Measurements from ENCODE around the gene CPLANE2.

DNA sequence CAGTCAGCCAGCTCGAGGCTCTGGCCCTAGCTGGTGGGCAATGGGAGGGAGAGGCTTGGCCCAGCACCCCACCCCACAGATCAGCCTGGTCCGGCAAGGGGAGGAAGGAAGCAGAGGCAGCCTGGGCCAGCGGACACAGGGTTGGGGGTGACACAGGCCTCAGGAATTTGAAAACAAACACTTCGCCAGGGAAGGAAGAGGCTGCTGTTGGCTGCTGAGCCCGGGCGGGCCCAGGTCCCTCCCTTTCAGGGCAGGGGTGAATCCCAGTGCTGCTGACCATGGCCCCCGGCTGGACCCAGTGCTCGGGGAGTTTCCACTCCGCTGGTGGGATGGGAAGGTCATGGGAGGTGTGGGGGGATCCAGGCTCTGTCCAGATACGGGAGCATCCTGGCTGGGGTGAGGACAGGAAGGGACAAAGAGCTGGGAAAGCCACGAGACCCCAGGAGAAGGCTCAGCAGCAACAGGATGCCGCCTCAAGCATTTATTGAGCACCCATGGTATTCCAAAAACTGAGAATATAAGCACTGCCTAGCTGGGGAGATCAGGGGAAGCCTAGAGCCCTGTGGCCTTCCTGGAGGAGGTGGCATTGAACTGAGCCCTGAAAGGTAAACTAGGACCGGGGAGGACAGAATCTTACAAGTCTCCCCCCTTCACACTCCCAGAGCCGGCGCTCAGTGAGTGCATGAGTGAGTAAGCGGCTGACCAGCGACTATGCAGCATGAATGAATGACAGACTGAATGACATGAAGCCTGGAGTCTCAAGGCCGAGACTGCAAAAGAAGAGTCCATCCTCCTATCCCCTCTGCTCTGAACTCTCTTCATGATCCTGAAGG lies 54.9 kb downstream of the CPLANE2 start:
- TF ChIP-seq, protein P1, sequence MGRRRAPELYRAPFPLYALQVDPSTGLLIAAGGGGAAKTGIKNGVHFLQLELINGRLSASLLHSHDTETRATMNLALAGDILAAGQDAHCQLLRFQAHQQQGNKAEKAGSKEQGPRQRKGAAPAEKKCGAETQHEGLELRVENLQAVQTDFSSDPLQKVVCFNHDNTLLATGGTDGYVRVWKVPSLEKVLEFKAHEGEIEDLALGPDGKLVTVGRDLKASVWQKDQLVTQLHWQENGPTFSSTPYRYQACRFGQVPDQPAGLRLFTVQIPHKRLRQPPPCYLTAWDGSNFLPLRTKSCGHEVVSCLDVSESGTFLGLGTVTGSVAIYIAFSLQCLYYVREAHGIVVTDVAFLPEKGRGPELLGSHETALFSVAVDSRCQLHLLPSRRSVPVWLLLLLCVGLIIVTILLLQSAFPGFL (CRISPR knock-in tag; IDR thresholded peaks at IDR 0.05; ENCODE audit: borderline replicate concordance) = no peak
- TF ChIP-seq, protein P2, sequence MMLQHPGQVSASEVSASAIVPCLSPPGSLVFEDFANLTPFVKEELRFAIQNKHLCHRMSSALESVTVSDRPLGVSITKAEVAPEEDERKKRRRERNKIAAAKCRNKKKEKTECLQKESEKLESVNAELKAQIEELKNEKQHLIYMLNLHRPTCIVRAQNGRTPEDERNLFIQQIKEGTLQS (CRISPR knock-in tag; conservative IDR thresholded peaks at IDR 0.05) = no peak

Measured in WTC11 (cell line).